ENCODE data around the gene NRXN2.

GRCh38 chr11:64626637-64627036, 96.4 kb downstream of the NRXN2 start:
- TF ChIP-seq, protein P1, sequence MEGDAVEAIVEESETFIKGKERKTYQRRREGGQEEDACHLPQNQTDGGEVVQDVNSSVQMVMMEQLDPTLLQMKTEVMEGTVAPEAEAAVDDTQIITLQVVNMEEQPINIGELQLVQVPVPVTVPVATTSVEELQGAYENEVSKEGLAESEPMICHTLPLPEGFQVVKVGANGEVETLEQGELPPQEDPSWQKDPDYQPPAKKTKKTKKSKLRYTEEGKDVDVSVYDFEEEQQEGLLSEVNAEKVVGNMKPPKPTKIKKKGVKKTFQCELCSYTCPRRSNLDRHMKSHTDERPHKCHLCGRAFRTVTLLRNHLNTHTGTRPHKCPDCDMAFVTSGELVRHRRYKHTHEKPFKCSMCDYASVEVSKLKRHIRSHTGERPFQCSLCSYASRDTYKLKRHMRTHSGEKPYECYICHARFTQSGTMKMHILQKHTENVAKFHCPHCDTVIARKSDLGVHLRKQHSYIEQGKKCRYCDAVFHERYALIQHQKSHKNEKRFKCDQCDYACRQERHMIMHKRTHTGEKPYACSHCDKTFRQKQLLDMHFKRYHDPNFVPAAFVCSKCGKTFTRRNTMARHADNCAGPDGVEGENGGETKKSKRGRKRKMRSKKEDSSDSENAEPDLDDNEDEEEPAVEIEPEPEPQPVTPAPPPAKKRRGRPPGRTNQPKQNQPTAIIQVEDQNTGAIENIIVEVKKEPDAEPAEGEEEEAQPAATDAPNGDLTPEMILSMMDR (IDR thresholded peaks at IDR 0.05) = no peak
- TF ChIP-seq POLR2A (IDR thresholded peaks at IDR 0.05) = no peak
